ENCODE results near the gene RUNX2.
A peak's percentile ranks its signal among the peaks of the same experiment; 100 is the strongest.

Gene RUNX2

GRCh38 chr6:45630801-45631200 lies 302.7 kb downstream of the RUNX2 start:
- no peak for DNase-seq

GRCh38 chr6:45631396-45631795 lies 303.3 kb downstream of the RUNX2 start:
- DNase-seq = no peak

- no peak for DNase-seq
Observed at GRCh38 chr6:45633272-45633908, 305.3 kb downstream of the RUNX2 start.

GRCh38 chr6:45634231-45634630 lies 306.1 kb downstream of the RUNX2 start:
- no peak for DNase-seq

GRCh38 chr6:45635284-45635867 lies 307.2 kb downstream of the RUNX2 start:
- no peak for DNase-seq

- DNase-seq = no peak
Observed at GRCh38 chr6:45637056-45637455, 308.9 kb downstream of the RUNX2 start.

GRCh38 chr6:45637611-45638257 lies 309.6 kb downstream of the RUNX2 start:
- peak; percentile 50 for DNase-seq

- DNase-seq = no peak
Observed at GRCh38 chr6:45640081-45640491, 312.0 kb downstream of the RUNX2 start.

- DNase-seq = no peak
Observed at GRCh38 chr6:45640811-45641210, 312.7 kb downstream of the RUNX2 start.

GRCh38 chr6:45642331-45643125 lies 314.4 kb downstream of the RUNX2 start:
- no peak for DNase-seq

GRCh38 chr6:45643126-45643525 lies 315.0 kb downstream of the RUNX2 start:
- no peak for DNase-seq

- peak; percentile 41 for DNase-seq
Observed at GRCh38 chr6:45644720-45645119, 316.6 kb downstream of the RUNX2 start.

- DNase-seq = no peak
Observed at GRCh38 chr6:45645302-45645701, 317.2 kb downstream of the RUNX2 start.

GRCh38 chr6:45647341-45648261 lies 319.5 kb downstream of the RUNX2 start:
- DNase-seq = no peak

GRCh38 chr6:45648262-45648620 lies 320.1 kb downstream of the RUNX2 start:
- DNase-seq = no peak

- DNase-seq = no peak
Observed at GRCh38 chr6:45650524-45651135, 322.5 kb downstream of the RUNX2 start.

GRCh38 chr6:45651301-45651700 lies 323.2 kb downstream of the RUNX2 start:
- DNase-seq = no peak

- no peak for DNase-seq
Observed at GRCh38 chr6:45652416-45652815, 324.3 kb downstream of the RUNX2 start.

- DNase-seq = no peak
Observed at GRCh38 chr6:45653117-45653883, 325.2 kb downstream of the RUNX2 start.

- no peak for DNase-seq
Observed at GRCh38 chr6:45654673-45655072, 326.5 kb downstream of the RUNX2 start.

- no peak for DNase-seq
Observed at GRCh38 chr6:45655745-45656476, 327.8 kb downstream of the RUNX2 start.
